Spleen (tissue), 7 donors: ENCODE measurements around the gene CLEC16A.

Experiments
- CTCF ChIP-seq, 11 experiments: fragments of 200-600 bp in 7 of 11; fragments of 450-650 bp in 4 of 11; sonication (generic) in 4 of 11; IDR thresholded peaks in 8 of 11; conservative IDR thresholded peaks in 3 of 11; 1 replicate in 7 of 11; 2 replicates in 4 of 11; pipeline versions ENCODE4 v1.4.0 to v1.8.0; 2016 to 2021; ENCODE audit warnings: antibody characterized with exemption in 11 of 11, inconsistent platforms in 4 of 11, mild to moderate bottlenecking in 1 of 11
- POLR2AphosphoS5 ChIP-seq, 3 donors: sonication (generic); formaldehyde crosslinking; IDR thresholded peaks; one replicate each; pipeline ENCODE4 v1.5.1; 2017; ENCODE audit warnings: antibody characterized with exemption in 3 of 3
- donor health status: DM: no; HTN: no; CAD: no; lungs with moderate emphysema.
- donor health status: DM: no; HTN: no; CAD: no.
- donor health status: DM: no; HTN: no; CAD: no.

GRCh38 chr16:10896723-10897122 is 47.6 kb upstream of the CLEC16A start:
- TF ChIP-seq CTCF (IDR thresholded peaks at IDR 0.05 in 8 of 11, conservative IDR thresholded peaks at IDR 0.05 in 3 of 11) (no peak), POLR2AphosphoS5 (IDR thresholded peaks at IDR 0.05) (no peak)
